Neutrophil (primary cell): ENCODE data around the gene TIMP4.

Experiments
- H3K27ac ChIP-seq: fragments of 200-600 bp; sonication (generic); 2 replicates; pipeline ENCODE4 v1.5.1; 2016; ENCODE audit warnings: mild to moderate bottlenecking, moderate library complexity
- H3K27me3 ChIP-seq: fragments of 200-600 bp; sonication (generic); 2 replicates; pipeline ENCODE4 v1.6.0; 2016; ENCODE audit warnings: mild to moderate bottlenecking
- H3K36me3 ChIP-seq: fragments of 200-600 bp; sonication (generic); 2 replicates; pipeline ENCODE4 v1.5.1; 2017
- H3K4me1 ChIP-seq, 2 experiments: fragments of 200-600 bp in 1 of 2; sonication (generic) in 1 of 2; 1 replicate in 1 of 2; 2 replicates in 1 of 2; pipeline versions ENCODE4 v1.5.1 to v1.6.1; 2013 to 2016; ENCODE audit warnings: low read depth in 1 of 2, low read length in 1 of 2, mild to moderate bottlenecking in 1 of 2, moderate library complexity in 1 of 2; ENCODE audit not compliant: control insufficient read depth in 1 of 2, insufficient read depth in 1 of 2
- H3K4me3 ChIP-seq, 2 experiments: fragments of 200-600 bp in 1 of 2; sonication (generic) in 1 of 2; 1 replicate in 1 of 2; 2 replicates in 1 of 2; pipeline ENCODE4 v1.5.1; 2013 to 2016; ENCODE audit warnings: low read depth in 1 of 2, low read length in 1 of 2, mild to moderate bottlenecking in 1 of 2, moderate library complexity in 1 of 2
- H3K9me3 ChIP-seq: fragments of 200-600 bp; sonication (generic); 2 replicates; pipeline ENCODE4 v1.5.1; 2016
- CTCF ChIP-seq: fragments of 200-600 bp; sonication (generic); IDR thresholded peaks from 2 replicates; pipeline ENCODE4 v1.5.1; 2016; ENCODE audit warnings: antibody characterized with exemption

Gene TIMP4

GRCh38 chr3:12131351-12132090 is 27.2 kb downstream of the TIMP4 start:
- no peaks in the 10 kb centered on the region for H3K36me3 ChIP-seq
- H3K27ac ChIP-seq: no peak overlapping the region
- no peaks in the 10 kb centered on the region for H3K9me3 ChIP-seq
- TF ChIP-seq CTCF: no peak
- H3K27me3 ChIP-seq: peaks cover 74% of the 10 kb centered on the region
- no peaks in the 10 kb centered on the region for H3K4me1 ChIP-seq
- H3K4me3 ChIP-seq: no peak overlapping the region

- Histone ChIP-seq H3K4me1 (no peaks in the 10 kb centered on the region), H3K27me3 (peaks cover 85% of the 10 kb centered on the region), H3K27ac (no peak overlapping the region), H3K9me3 (no peaks in the 10 kb centered on the region), H3K4me3 (no peak overlapping the region), H3K36me3 (no peaks in the 10 kb centered on the region)
- no peak for TF ChIP-seq CTCF
Measured at GRCh38 chr3:12127391-12127790, 31.3 kb downstream of the TIMP4 start.

- TF ChIP-seq CTCF: no peak
- no peaks in the 10 kb centered on the region for H3K9me3 ChIP-seq
- no peaks in the 10 kb centered on the region for H3K36me3 ChIP-seq
- H3K27me3 ChIP-seq: peaks cover 69% of the 10 kb centered on the region
- H3K4me1 ChIP-seq: no peaks in the 10 kb centered on the region
- no peak overlapping the region for H3K4me3 ChIP-seq
- no peak overlapping the region for H3K27ac ChIP-seq
Measured at GRCh38 chr3:12125772-12126171, 32.9 kb downstream of the TIMP4 start.

- no peaks in the 10 kb centered on the region for H3K4me1 ChIP-seq
- no peak for TF ChIP-seq CTCF
- no peaks in the 10 kb centered on the region for H3K9me3 ChIP-seq
- no peak overlapping the region for H3K27ac ChIP-seq
- no peak overlapping the region for H3K4me3 ChIP-seq
- no peaks in the 10 kb centered on the region for H3K36me3 ChIP-seq
- peaks cover 39% of the 10 kb centered on the region for H3K27me3 ChIP-seq
Measured at GRCh38 chr3:12121466-12121865, 37.2 kb downstream of the TIMP4 start.

GRCh38 chr3:12120374-12121140 is 38.2 kb downstream of the TIMP4 start:
- H3K4me3 ChIP-seq: no peak overlapping the region
- H3K4me1 ChIP-seq: no peaks in the 10 kb centered on the region
- no peak overlapping the region for H3K27ac ChIP-seq
- no peaks in the 10 kb centered on the region for H3K9me3 ChIP-seq
- H3K27me3 ChIP-seq: peaks cover 41% of the 10 kb centered on the region
- H3K36me3 ChIP-seq: no peaks in the 10 kb centered on the region
- TF ChIP-seq CTCF: no peak
